SKM-1 (cell line): ENCODE results near the gene ZMIZ1.

Source experiments
- DNase-seq: peaks from one replicate; lab custom pipeline; 2025; ENCODE audit not compliant: unreplicated experiment; lab: John Stamatoyannopoulos, UW

ZMIZ1 gene

GRCh38 chr10:79050896-79051555, 17.7 kb upstream of the ZMIZ1 start:
- DNase-seq: no peak

- no peak for DNase-seq
These were observed 17.0 kb upstream of the ZMIZ1 start for GRCh38 chr10:79051766-79052165.

DNA sequence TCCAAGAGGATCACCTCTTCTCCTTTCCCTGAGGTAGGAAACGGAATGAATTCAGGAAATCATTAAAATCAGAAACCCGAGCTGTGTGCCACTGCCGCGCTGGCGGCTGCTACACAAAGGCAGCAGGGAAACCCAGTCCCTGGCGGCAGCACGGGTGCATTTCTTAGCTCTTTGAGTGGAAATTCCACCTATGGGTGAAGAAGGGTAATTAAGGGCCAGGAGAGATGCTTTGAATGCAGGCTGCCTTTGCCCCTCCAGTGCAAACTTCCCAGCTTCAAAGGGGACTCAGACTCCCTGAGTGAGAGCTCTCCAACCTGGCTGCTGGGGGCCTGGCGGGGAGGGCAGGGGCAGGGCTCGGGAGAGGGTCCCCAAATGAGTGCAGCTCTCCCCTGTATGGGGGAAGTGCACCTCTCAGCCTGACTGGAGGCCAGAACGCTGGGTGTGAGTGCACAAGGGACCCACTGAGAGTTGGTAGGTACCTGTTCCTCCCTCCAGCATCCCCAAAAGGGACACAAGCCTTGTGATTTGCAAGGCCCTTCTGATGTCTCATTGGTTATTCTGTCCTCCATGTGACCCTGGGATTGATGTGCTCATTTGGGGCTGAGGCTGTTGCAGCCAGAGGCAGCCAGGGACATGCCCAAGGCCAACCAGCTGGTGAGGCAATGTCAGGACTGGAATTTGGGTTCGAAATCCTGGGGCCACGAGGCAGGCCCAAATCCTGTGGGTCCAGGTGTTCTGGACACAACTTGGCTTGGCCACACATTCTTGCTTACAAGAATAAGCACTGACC, 16.3 kb upstream of the ZMIZ1 start:
- no peak for DNase-seq

- no peak for DNase-seq
These were observed 15.7 kb upstream of the ZMIZ1 start for GRCh38 chr10:79053081-79053434.

GRCh38 chr10:79053481-79054202, 15.1 kb upstream of the ZMIZ1 start:
- DNase-seq: no peak

- DNase-seq: no peak
These were observed 14.3 kb upstream of the ZMIZ1 start for GRCh38 chr10:79054203-79055099.

DNA sequence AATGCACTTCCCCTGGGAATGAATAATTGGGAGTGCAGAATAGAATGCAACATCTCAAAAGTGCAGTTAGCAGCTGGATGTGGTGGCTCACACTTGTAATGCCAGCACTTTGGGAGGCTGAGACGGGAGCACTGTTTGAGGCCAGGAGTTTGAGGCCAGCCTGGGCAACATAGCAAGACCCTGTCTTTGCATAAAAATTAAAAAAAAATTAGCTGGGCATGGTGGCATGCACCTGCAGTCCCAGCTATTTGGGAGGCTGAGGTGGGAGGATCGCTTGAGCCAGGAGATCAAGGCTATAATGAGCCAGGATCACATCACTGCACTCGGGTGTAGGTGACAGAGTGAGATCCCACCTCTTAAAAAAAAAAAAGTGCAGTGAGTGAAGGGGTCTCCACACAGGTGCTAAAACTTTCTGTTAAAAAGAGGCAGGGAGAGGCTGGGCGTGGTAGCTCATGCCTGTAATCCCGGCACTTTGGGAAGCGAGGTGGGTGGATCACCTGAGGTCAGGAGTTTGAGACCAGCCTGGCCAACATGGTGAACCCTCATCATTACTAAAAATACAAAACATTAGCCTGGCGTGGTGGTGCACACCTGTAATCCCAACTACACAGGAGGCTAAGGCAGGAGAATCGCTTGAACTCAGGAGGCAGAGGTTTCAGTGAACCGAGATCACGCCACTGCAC, 13.5 kb upstream of the ZMIZ1 start:
- DNase-seq: no peak

GRCh38 chr10:79055892-79056291, 12.9 kb upstream of the ZMIZ1 start:
- DNase-seq: no peak

GRCh38 chr10:79056361-79056735, 12.4 kb upstream of the ZMIZ1 start:
- no peak for DNase-seq

GRCh38 chr10:79056736-79057391, 11.9 kb upstream of the ZMIZ1 start:
- DNase-seq: no peak

DNA sequence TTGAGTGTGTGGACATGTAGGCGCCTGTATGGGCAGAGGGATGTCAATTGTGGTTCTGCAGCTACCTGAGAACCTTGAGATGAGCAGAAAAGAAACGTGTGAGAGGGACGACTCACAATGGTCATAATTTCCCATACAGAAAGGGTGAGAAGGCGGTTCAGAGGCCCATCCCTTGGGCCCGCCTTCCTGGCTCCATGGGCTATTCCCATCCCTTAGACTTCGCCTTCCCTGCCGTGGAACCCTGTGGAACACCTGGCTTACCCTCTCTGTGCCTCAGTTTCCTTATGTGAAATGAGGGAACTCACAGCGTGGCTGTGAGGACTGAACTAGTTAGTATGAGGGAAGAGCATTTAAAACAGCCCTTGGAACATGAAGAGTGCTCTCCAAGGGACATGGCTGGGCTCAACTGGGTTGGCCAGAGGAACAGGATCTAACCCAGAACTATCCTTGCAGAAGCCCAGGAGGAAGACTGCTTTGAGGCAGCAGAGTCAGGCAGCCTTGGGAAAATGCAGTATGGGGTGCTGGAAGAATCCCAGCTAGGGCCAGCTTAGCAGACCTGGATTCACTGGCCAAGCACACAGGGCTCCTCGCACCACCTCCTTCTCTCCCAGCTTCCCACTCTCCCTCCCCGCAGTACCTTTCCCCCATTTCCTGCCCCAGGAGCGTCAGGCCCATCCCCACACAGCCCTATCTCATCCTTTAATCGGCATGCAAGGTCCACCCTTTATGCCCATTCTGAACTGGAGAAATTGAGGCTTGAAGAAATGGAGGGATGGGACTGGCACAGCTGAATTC, 11.1 kb upstream of the ZMIZ1 start:
- no peak for DNase-seq

GRCh38 chr10:79058899-79059841, 9.6 kb upstream of the ZMIZ1 start:
- no peak for DNase-seq

- DNase-seq: no peak
These were observed 8.8 kb upstream of the ZMIZ1 start for GRCh38 chr10:79059859-79060379.

- DNase-seq: no peak
These were observed 8.0 kb upstream of the ZMIZ1 start for GRCh38 chr10:79060641-79061255.

DNA sequence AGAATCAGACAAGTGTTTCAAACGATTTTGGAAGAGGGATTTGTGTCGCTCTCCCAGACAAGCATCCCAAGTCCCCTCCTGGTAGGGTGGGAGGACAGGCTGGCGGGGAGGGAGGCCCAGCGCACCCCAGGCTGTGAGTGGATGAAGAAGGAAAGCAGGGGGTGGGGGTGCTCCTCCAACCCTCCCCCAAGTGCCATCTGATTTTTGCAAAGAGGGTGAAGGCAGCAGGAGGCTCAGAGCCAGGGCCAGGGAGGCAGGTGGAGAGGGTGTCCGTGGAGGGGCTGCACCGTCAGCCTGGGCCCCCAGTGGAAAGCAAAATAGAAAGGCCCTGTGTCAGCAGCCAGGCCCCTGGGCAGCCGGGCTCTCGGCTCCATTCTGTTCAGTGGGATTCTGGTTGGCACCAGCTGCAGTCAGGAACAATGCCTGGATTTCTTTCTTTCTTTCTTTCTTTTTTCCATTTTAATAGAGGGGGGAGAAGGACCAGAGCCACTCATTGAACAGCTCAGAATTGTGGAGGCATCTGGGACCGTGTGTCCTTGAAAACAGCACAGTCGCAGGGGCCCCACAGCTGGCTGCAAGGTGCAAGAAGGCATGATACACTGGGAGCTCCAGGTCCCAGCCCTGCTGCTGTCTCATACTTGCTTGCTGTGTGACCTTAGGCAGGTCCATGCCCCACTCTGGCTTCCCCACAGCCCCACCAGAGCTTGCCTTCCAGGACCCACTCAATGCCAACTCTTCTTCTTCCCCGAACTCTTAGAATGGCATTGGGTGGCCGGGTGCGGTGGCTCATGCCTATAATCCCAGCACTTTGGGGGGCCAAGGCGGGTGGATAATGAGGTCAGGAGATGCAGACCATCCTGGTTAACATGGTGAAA, 7.1 kb upstream of the ZMIZ1 start:
- no peak for DNase-seq

DNA sequence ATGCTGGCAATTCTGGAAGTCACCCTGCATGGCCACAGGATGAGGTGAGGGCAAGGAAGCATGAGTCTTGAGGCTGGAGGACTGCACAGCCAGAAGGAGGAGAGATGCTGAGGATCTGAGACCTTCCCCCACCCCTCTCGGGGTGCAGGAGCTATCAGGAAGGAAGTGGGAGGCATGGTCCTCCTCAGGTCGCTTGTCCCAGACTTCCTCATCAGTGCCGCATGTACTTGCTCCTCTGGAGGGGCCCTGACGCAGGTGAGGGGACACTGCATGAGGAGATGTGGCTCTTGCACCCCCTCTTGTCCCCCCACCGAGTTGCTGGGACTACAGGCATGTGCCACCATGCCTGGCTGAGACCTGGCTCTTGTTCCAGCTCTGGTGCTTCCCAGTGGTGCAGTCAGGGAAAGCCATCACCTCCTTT, 5.7 kb upstream of the ZMIZ1 start:
- DNase-seq: no peak
